DMS53 (cell line): ENCODE results near the gene CDK2AP2.
"Not testable (repeated sequence)": the region's sequence is repeated elsewhere in the genome, so short reads cannot be mapped to it uniquely, and the experiment has no call there.

Experiments used
- DNase-seq: peaks from one replicate; lab custom pipeline; 2025; lab: John Stamatoyannopoulos, UW

CDK2AP2 gene, protein sequence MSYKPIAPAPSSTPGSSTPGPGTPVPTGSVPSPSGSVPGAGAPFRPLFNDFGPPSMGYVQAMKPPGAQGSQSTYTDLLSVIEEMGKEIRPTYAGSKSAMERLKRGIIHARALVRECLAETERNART

DNA sequence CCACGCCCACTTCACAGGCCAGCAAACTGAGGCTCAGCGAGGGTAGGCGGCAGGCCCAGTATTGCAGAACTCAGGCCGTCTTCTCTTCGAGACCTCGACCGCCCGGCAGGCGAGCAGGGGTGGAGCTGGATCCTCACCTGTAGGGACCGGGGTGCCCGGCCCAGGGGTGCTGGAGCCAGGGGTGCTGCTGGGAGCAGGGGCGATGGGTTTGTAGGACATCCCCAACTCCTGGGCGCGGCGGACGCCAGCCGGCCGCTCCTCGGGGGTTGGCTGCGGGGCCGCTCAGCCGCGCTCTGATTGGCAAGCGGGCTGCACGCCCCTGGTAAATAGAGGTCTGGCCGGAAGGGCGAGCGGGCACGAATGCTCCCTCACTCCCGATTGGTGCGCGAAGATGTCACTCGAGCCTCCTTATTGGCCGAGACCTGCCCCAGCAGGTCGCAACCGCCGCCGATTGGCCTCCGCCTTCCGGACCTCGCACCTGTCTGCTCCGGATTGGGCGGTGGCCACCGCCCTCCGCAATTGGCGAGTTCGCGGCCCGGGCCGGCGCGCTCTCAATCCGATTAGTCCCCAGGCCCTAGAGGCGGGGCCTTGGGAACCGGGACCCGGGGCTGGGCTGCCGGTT is at the start of gene CDK2AP2:
CDK2AP2 (minus strand) TSS at position 299 of the 622 bp plus-strand sequence; CDS start at position 219, 80 bp downstream.
- peak; percentile 100 for DNase-seq

DNA sequence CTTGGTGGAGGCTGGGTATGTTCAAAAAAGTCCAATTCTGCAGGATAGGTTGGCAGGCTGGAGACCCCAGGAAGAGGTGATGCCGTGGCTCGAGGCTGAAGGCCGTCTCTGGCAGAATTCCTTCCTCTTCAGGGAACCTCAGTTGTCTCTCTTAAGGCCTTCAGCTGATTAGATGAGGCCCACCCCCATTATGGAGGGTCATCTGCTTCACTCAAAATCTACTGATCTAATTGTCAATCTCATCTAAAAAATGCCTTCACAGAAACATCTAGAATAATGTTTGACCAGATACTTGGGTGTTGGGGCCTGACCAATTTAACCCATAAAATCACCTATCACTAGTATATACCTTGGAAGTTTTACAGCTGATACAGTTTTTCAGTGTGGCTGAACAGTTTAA is 48.3 kb upstream of the CDK2AP2 start:
- no peak for DNase-seq

DNA sequence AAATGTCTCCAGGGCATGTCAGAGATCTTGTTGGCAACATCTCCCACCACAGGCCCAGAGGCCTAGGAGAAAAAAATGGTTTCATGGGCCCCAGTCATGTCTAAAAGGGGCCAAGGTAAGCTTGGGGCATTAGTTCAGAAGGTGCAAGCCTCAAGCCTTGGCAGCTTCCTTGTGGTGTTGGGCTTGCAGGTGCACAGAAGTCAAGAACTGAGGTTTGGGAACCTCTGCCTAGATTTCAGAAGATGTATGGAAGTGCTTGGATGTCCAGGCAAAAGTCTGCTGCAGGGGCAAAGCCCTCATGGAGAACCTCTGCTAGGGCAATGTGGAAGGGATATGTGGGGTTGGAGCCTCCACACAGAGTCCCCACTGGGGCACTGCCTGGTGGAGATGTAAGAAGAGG is 43.7 kb upstream of the CDK2AP2 start:
- not testable (repeated sequence) for DNase-seq

DNA sequence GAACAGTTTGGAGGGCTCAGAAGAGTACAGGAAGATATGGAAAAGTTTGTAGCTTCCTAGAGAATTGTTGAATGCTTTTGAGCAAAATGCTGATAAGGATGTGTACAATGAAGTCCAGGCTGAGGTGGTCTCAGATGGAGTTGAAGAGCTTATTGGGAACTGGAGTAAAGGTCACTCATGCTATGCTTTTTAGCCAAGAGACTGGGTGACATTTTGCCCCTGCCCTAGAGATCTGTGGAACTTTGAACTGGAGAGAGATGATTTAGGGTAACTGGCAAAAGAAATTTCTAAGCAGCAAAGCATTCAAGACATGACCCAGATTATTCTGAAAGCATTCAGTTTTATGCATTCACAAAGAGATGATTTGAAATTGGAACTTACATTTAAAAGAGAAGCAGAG is 43.2 kb upstream of the CDK2AP2 start:
- no peak for DNase-seq

DNA sequence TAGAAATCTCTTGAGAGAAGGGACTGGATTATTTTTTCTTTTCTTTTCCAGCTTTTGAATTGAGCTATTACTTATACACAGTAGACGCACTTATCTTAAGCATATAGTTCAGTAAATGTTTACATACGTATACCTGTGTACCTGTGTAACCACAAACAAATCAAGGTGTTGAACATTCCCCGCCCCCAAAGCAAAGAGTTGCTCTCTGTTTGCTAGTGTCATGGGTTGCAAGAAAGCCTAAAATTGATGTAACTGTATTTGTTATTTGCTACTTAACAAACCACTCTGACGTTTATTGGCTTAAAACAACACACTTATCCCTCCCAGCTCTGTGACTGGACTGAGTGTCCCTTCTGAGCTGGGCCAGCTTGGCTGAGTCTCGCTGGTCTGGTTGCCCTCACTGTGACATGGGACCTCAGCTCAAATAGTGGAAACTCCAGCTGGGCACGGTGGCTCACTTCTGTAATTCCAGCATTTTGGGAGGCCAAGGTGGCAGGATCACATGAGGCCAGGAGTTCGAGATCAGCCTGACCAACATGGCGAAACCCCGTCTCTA is 40.7 kb upstream of the CDK2AP2 start:
- peak; percentile 98 for DNase-seq

DNA sequence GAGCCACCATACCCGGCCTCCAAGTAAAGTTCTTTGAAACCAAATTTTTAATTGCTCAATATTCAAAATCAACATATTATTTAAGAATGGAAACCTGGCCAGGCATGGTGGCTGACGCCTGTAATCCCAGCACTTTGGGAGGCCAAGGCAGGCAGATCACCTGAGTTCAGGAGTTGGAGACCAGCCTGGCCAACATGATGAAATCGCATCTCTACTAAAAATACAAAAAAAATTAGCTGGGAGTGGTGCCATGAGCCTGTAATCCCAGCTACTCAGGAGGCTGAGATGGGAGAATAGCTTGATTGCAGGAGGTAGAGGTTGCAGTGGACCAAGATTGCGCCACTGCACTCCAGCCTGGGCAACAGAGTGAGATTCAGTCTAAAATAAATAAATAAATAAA is 40.1 kb upstream of the CDK2AP2 start:
- DNase-seq = not testable (repeated sequence)

DNA sequence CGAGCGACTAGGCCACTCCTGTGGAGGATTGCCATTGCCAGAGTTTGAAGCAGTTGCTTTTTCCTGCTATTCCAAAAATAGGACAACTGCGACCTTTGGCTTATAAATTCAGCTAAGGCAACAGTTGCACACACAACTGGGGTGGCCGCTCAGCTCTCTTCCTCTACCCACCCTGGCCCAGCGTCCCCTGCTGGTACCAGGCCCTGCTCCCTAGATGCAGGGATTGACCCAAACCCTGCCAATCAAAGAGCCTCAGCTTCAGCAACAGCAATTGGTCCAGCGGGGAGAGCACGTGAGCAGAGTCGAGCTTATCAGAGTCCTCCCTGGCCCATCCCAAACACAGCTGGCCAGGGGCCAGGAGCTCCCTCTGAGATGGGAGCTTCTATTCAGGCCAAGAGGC is 37.3 kb upstream of the CDK2AP2 start:
- peak; percentile 70 for DNase-seq

DNA sequence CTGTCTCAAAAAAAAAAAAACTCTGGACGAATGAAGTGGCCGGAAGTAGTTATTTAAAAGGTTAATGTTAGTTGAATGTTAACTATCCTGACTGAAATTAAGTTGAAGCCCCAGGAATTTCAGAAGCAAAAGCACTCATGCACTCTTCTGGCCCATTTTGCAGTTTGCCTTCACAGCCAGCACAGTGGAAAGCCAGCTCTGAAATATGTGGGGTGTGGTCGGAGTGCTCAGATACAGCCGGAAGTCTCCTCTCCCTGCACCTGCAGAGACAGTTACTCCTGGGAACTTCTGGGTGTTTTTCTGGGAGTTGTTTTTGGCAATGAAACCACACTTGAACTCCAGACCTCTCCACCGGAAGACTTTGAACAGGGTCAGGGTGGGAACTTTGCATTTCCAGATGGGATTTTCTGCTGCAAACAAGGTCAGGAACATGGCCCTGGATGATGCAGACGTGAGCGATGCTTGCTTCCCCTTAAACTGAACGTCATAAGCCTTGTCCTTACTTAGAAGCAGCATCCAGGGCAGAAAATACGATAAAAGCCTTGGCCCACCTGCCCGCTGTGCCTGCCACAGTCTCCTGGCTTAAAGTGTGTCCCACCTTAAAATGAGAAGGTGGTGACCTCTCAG is 36.8 kb upstream of the CDK2AP2 start:
- DNase-seq = no peak

DNA sequence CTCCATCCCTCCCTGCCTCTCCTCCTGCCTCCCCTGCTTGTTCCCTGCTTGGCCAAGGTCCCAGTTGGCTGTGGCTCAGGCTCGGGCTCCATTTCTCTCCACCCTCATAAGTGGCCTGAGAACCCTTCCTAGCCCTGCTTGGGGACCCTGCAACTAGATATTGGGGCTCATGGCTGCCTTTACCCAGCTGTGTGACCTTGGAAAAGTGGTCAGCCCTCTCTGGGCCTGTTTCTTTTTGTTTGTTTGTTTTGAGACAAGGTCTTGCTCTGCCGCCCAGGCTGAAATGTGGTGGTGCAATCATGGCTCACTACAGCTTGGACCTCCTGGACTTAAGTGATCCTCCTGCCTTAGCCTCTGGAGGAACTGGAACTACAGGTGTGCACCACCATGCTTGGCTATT is 35.6 kb upstream of the CDK2AP2 start:
- DNase-seq = no peak

DNA sequence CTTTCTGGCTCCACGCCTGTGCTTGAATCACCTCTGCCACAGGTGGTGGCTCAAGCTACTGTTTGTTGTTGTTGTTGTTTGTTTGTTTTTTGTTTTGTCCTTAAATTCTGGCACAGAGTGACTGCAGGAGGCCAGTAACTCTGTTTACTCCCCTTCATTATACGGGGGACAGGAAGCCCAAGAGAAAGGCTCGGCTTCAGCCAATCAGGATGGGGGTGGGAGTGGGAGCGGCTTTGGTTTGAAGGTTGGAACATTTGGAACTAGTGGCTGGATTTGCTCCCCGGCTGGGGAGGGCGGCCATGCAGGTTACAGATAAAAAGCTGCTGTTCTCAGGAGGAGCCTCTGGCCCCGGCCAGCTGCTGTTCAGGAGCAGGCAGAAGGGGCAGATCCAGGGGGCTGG is 35.0 kb upstream of the CDK2AP2 start:
- no peak for DNase-seq

DNA sequence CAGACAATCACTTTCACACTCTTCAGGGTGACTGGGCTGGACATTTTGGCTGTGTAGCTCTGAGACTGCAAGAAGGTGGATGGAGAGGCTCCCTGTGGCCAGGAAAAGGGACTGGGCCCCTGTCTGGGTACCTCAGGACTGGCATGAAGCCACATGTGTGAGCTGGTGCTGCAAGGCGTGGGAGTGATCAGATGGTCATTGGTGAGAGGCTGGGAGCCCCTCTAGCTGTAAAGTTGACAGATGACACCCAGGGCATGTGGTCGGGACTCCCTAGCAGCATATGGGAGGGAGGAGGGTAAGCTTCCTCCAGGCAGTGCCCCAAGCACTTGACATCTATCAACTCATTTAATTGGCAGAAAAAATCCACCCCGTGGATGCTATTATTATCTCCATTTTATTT is 34.2 kb upstream of the CDK2AP2 start:
- DNase-seq = no peak

DNA sequence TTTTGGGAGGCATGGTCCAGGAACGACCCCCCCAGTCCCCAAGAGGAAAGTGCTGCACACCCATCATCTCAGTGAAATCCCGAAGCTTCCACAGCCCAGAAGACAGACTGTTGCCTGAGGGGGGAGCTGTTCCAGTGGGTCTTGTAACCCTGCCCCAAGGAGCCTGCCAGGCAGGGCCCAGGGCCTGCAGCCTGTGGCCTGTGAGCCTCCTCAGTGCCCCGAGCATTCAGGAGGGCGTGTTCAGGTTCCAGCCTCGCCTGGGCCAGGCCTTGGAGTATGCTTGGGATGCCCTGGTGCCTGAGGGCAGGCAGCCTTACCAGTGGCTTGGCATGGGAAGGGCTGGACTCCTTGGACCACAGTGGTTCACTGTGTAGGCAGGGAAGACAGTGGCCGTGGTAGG is 33.2 kb upstream of the CDK2AP2 start:
- no peak for DNase-seq

DNA sequence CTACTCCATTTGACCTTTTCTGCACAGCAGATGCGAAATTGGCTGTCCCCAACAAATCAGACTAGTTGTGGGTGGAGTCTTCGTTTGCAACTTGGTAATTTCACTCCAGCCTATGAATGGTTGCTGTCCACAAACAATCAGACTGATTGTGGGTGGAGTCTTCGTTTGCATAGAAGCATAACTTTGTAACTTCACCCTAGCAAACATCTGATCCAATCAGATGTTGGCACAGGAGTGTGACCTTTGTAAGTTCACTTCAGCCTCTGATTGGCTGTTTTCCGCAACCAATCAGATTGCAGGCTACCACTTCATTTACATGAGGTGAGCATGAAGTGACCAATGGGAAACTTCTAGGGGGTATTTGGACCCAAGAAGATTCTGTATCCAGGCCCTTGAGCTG is 31.6 kb upstream of the CDK2AP2 start:
- DNase-seq = no peak

DNA sequence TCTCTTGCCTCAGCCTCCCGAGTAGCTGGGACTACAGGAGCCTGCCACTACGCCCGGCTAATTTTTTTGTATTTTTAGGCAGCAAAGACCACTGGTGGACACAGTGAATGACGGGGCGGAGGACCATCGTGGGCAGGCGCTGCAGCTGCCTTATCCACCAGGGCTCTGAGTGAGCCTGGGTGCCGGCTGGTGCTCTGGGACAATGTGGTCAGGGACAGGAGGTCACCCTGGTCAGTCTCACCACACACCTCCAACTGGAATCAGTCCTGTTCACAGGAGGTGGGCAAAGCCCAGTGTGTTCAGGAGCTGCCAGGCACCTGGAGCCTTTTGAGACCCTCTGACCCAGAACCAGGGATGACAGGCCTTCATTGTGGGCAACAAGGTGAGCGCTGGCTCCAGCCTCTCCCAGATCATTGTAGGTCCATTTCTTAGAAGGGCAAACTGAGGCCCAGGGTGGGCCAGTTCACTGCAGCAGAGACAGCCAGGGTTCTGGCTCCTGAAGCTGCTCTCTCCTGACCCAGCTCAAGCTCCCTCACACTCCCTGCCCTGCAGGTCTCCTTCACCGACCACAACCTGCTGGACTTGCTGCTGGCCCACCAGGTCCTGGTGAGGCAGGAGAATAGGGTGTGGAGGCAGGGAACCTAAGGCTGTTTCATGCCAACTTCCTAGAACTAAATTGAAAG is 31.0 kb upstream of the CDK2AP2 start:
- no peak for DNase-seq

DNA sequence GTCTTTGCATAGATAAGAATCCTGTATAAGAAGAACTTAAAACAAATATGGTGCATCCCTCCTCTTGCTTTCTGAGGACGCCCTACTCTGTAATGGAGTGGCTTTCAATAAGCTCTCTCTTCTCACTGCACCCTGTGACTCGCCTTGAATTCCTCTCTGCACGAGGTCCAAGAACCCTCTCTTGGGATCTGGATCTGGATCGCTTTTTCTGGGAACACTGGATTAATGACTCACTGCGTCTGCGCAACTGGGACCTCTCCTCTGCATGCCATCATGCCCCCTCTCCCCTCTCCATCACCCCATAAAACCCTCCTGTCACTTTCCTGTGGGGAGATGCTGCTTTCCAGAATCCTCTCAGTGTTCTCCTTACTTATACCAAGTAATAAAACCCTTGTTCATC is 30.3 kb upstream of the CDK2AP2 start:
- DNase-seq = no peak

DNA sequence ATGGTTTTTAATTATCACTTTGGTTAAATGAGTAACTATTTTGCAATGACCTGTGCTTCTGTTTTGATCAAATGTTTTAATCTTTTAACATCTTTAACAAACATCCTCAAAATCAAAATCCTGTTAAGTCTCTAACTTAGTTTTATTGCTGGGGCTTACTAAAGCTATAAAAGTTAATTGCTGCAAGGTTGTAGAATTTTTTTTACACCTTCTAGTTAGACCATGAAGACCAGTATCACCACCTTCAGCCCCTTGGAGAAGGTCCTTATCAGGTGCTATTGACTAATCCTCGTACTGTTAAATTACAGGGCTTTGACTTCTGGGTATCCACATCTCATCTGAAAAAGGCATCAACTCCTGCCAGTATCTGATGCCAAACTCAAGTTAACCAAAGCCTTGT is 27.6 kb upstream of the CDK2AP2 start:
- DNase-seq = no peak

DNA sequence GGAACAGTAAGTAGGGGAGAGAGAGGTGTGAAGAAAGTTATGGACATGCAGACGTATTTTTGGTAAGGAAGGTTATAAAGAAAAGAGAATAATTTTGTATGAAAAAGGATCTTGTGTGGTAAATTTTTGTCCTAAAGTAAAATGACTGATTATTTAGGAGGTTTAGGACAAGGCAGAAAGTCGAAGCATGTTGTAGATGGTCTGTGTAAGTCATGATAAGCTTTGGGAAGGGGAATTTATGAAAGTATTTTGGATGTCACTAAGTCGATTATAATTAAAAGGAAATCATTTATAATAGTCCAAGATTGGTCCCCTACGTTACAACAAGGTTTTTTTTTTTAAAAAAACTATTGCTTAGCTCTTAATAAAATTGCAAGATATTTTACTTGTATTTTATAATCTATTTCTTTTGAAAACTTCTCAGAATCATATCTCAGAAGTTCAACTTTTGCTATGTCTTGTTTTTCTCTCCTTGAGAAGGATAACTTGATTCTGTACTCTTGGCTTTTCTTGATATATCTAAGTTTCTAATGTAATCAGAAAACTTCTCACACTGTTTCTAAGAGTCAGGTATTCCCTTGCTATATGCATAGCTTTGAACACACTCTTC is 26.2 kb upstream of the CDK2AP2 start:
- DNase-seq = peak; percentile 48

DNA sequence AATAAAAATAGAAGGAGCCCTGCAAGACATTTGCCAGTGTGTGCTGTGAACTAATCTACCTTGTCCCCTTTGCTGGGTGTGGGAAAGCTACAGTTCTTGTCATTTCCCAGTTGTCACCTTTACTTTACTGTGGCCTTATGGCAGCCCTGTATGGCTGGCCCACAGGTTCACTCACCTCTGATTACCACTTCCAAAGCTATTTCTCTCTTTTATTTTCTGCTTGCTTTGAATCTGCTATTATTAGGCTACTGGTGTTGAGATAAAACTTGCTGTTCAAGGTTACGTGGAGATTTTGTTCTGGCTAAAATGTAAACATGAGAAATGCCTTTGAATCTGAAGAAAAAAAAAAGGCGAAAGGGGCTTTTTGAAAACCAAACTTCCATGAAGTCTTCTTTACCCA is 24.9 kb upstream of the CDK2AP2 start:
- DNase-seq = no peak

DNA sequence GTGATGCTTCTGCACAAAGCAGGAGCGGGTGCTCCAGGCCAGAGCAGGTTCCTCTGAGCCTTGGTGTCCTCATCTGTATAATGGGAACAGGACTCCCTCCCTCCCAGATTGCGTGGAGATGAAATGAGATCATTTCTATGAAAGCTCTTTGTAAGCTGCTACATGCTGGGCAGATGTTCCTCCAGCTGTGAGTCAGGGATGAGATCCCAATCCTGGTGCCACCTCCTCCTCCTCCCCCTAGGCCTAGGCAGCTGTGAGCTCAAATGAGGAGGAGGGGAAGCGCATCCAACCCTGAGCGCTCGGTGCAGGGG is 22.3 kb upstream of the CDK2AP2 start:
- DNase-seq = no peak

DNA sequence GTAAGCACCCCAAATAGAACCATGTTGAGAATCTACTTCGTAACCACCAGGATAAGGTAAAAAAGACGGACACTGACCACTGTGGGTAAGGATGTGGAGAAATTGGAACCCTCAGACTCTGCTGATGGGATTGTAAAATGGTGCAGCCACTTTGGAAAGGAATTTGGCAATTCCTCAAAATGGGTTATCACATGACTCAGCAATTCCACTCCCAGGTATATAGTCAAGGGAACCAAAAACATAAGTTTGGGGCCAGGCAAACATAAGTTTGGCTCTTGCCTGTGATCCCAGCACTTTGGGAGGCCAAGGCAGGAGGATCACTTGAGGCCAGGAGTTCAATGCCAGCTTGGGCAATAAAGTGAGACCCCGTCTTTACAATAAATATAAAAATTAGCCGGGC is 20.4 kb upstream of the CDK2AP2 start:
- no peak for DNase-seq

DNA sequence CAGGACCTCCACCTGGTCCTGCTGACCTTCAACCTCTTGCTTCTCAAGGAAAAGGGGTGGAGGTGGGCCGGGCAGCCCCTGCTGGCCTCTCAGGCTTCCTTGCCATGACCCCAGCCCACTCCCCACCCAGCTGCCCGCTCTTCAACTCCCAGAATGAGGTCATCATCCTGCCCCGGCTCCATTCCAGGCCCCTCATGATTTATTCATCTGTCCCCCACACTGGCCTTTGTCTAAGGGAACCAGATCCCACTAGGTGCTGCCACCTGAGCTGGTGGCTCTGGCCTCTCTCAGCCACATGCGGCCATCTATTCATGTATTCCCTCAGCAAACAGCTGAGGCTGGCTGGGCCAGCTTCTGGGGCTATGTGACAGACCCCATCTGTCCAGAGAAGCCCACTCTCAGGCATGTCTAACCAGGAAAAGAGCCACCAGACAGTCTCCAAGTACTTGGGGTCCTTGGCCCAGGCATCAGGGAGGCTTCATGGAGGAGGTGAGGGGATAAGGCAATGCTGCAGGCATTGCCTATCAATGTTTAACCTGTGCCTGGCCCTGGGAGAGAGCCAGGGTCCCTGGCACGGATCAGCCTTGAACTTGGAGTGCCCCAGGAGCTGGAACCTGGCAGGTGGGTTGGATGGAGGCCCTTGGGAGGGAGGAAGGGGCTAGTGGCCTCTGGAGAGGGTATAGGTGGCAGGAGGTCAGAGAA is 17.5 kb upstream of the CDK2AP2 start:
- DNase-seq = no peak

DNA sequence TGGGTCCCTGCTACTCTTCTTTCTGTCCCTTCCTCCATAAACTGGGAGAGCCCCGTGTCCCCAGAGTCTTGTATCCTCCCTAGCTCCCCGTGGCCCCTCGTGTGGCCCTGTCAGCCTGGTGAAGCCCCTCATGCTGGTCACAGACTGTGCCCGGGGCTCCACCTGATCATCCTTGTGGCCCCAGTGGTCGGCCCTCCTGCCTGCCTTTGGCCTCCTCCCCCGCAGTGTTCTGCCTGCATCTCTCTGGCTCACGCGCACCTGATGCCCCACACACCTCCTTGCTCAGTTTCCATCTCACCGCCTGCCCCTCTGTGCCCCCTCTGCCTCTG is 16.5 kb upstream of the CDK2AP2 start:
- DNase-seq = no peak
